ENCODE results near the gene FAM168B. TPM values are rescaled to one million over a fixed set of nuclear protein-coding genes. Genes with fewer than 3 reads are reported as not detected.
"Not testable (repeated sequence)": the region's sequence is repeated elsewhere in the genome, so short reads cannot be mapped to it uniquely, and the experiment has no call there.

FAM168B gene
- total RNA-seq, 1 donor from 2014 or later, result 145 TPM

GRCh38 chr2:131104487-131105155 is 11.4 kb upstream of the FAM168B start:
- DNase-seq (ENCODE audit: extremely low read depth, low read depth, low spot score), result peak; percentile 36

DNA sequence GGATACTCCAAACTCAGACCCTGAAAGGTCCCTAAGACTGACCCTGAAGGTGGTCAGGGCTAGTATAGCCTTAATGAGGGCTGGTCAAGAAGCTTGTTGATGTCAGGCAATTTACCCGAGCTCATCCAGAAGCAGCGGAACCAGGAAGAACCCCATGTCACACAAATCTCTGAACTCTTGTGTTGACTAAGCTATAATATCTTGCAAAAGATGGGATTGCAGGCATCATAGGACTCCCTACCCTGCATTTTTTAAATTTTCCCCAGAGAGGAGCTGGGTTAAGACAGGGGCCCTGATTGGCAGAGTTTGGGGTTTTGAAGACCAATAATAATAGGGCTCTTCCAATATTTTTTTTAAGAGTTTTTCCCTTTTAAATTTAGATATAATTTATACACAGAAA is 9.9 kb upstream of the FAM168B start:
- DNase-seq (ENCODE audit: extremely low read depth, low read depth, low spot score), result no peak

DNA sequence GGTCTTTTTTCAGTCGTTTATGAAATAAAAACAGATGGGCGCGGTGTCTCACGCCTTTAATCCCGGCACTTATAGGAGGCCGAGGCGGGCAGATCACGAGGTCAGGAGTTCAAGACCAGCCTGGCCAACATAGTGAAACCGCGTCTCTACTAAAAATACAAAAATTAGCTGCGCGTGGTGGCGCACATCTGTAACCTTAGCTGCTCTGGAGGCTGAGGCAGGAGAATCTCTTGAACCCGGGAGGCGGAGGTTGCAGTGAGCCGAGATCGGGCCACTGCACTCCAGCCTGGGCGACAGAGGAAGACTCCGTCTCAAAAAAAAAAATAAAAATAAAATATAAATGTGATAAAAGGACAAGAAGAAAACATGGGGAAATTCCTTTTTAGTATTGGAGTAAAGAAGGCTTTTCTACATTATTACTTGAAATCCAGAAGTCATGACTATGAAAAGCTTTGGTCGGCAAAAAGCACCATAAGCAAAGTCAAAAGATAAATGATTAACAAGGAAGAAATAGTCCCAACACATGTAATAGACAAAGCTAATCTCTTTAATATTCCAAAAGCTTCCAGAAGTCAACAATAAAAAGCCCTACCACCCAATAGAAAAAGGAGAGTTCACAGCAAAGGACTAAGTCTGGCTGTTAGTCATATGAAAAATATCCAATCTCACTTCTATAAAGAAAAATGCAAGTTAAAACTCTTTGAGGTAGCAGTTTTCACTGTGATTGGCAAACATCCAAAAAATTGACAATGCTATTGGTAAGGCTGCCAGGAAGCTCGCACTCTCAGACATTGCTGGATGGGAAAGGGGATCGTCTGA is 1.4 kb upstream of the FAM168B start:
- no peak for DNase-seq (ENCODE audit: extremely low read depth, low read depth, low spot score)

DNA sequence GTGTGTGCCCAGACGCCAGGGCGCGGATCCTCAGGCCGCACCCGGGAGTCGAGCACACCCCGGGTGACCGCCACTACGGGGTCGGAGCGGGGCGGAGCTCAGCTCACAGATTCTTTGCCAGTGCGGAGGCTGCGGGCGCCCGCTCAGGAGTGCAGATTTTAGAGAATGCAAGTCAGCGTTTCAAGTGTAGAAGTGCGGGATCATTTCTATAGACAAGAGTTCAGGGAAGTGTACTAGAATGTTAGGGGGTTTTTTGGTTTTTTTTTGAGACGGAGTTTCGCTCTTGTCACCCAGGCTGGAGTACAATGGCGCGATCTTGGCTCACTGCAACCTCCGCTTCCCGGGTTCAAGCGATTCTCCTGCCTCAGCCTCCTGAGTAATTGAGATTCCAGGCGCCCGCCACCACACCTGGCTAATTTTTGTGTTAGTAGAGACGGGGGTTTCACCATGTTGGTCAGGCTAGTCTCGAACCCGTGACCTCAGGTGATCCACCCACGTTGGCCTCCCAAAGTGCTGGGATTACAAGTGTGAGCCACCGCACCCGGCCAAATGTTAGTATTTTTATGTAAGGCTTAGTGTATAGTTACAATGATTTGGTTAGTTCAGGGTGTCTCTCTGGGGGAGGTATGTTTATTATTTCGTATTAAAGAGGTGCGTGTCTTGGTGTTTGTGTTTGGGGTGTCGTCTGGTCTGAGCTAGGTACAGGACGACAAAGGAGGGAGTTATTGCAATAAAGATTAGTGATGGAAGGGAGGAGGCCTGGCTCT is 619 bp upstream of the FAM168B start:
- DNase-seq (ENCODE audit: extremely low read depth, low read depth, low spot score), result no peak

DNA sequence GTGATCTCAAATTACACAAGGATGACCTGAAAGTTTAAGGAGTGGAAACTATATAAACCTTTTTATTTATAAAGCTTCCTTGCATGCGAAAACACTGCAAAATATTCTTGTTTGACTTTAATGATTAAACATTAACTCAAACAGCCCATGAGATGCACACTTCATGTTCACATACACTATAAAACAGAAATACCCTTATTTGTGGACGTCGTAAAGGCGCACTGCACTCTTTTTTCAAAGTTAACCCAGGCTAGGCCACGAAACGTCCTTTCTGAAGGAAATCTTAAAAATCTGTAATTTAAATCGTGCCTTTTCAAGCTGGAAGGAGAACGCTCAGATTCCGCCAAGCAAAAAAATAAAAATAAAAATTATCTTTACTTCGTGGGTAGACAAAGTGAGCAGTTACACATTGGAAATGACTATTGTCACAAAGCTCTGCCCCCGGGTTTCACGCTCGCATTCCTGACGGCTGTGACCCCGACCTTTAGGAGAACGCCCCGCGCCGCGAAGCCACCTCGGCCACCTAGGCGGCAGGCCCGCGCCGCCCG is 728 bp downstream of the FAM168B start:
- no peak for DNase-seq (ENCODE audit: extremely low read depth, low read depth, low spot score)

GRCh38 chr2:131085646-131086045 is 7.6 kb downstream of the FAM168B start:
- DNase-seq (ENCODE audit: extremely low read depth, low read depth, low spot score), result no peak

- no peak for DNase-seq (ENCODE audit: extremely low read depth, low read depth, low spot score)
Observed at GRCh38 chr2:131081190-131081589, 12.1 kb downstream of the FAM168B start.

- not testable (repeated sequence) for DNase-seq (ENCODE audit: extremely low read depth, low read depth, low spot score)
Observed at GRCh38 chr2:131079931-131080330, 13.3 kb downstream of the FAM168B start.

DNA sequence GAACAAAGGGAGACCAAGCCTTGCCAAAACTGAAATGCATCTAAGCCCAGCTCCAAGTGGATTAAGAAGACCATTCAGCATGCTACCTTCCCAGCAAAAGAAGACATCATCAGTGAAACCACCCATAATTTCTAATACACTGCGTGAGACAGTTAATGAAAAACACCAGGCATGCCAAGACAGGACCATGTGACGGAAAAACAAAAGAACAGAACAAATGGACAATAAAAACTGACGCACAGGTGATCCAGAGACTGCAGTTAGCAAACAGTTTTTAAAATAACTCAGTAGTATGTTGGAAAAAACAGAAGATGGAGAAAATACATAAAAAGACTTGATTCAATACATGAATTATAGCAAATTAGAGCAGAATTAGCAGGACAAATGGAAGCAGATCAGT is 15.3 kb downstream of the FAM168B start:
- no peak for DNase-seq (ENCODE audit: extremely low read depth, low read depth, low spot score)

DNA sequence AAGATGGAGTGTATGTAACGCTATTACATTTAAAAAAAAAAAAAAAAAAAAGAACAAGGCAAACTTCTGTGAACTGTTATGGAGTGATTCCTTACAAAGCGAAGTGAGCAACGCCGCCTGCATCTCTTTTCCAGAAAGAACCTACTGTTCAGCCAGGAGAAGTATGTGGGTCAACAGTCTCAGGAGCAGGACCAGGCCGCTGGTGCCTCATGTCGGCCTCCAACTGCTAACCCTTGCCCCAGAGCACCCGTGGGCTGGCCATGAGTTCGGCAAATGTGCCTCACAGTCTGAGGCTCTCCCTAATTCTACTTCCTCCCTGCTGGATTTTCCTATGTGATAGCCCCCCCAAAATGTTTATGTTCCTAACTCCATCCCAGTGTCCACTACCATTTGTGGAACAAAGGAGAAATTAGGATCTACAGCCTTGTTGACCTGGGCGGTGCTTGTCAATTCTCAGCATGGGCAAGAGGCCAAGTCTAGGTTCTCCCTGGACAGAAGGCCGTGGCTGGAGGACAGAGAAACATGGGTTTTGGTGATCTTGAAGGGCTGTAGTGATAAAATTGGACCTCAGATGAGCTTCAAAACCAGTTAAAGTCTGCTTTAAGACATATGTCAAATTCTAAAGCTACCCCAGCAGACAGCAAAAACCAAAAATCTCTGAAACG is 15.9 kb downstream of the FAM168B start:
- no peak for DNase-seq (ENCODE audit: extremely low read depth, low read depth, low spot score)

- no peak for DNase-seq (ENCODE audit: extremely low read depth, low read depth, low spot score)
Observed at GRCh38 chr2:131076707-131077106, 16.6 kb downstream of the FAM168B start.

DNA sequence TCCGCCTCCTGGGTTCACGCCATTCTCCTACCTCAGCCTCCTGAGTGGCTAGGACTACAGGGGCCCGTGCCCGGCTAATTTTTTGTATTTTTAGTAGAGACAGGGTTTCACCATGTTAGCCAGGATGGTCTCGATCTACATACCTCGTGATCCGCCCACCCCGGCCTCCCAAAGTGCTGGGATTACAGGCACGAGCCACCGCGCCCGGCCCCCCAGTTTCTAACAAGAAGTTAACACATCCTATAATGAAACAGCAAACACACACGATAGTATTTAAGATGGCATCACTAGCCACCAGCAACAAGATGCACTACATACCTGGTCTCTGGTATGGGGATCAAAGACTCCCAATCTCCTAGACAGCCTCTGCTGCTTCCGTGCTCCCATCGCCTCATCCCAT is 17.7 kb downstream of the FAM168B start:
- DNase-seq (ENCODE audit: extremely low read depth, low read depth, low spot score), result not testable (repeated sequence)

DNA sequence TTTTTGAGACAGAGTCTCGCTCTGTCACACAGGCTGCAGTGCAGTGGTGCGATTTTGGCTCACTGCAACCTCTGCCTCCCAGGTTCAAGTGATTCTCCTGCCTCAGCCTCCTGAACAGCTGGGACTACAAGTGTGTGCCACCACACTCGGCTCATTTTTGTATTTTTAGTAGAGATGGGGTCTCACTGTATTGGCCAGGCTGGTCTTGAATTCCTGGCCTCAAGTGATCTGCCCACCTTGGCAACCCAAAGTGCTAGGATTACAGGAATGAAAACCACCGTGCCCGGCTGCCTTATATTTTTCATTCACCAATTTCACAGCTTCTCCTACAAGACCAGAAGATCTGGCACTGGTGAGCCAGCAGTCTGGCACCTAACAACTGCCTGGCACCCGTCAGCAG is 25.1 kb downstream of the FAM168B start:
- not testable (repeated sequence) for DNase-seq (ENCODE audit: extremely low read depth, low read depth, low spot score)

- no peak for DNase-seq (ENCODE audit: extremely low read depth, low read depth, low spot score)
Observed at GRCh38 chr2:131067465-131068125, 25.7 kb downstream of the FAM168B start.

- DNase-seq (ENCODE audit: extremely low read depth, low read depth, low spot score), result no peak
Observed at GRCh38 chr2:131064589-131065512, 28.4 kb downstream of the FAM168B start.

DNA sequence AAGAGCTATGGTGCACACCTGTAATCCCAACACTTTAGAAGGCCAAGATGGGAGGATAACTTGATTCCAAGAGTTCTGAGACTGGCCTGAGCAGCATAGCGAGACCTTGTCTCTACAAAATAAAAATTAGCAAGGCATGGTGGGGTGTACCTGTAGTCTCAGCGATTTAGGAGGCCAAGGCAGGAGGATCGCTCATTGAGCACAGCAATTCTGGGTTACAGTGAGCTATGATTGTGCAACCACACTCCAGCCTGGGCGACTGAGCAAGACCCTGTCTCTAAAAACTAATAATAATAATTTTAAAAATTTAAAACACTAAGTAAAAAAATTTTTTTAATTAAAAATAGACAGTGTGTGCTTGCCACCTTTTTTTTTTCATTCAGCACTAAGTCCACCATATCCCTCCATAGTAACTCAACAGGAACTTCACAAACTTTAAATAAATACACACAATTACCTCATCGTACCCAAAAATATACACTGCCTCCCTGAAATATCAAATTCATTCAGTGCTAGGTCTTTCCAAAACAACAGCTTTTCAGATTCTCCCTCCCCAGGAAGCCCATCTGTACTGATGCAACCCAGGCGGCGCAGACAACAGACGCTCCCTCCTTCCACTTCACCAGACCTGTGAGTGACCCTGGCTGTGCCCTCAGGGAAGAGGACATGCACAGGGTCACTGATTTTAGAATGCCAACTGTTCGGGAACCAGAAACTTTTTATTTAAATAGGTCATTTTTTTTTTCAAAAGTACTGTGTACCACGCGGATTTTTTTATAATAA is 29.6 kb downstream of the FAM168B start:
- DNase-seq (ENCODE audit: extremely low read depth, low read depth, low spot score), result no peak

DNA sequence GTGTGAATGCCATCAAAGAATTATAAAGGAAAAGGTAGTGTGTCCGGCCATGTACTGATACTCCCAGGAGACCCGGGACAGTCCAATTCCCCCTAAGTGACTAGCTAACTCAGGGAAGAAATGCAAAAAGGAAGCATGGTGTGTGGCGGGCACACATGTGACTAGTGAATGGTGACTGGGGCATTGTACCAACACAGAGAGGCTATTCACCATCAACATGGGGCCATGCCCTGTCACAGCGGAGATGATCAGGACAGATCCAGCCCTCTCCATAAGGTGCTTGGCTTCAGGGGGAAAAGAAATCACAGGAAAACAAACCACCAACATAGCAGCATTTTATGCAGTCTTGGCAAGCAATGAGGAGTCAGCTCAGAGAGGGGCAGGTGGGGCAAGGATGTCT is 34.3 kb downstream of the FAM168B start:
- DNase-seq (ENCODE audit: extremely low read depth, low read depth, low spot score), result no peak

DNA sequence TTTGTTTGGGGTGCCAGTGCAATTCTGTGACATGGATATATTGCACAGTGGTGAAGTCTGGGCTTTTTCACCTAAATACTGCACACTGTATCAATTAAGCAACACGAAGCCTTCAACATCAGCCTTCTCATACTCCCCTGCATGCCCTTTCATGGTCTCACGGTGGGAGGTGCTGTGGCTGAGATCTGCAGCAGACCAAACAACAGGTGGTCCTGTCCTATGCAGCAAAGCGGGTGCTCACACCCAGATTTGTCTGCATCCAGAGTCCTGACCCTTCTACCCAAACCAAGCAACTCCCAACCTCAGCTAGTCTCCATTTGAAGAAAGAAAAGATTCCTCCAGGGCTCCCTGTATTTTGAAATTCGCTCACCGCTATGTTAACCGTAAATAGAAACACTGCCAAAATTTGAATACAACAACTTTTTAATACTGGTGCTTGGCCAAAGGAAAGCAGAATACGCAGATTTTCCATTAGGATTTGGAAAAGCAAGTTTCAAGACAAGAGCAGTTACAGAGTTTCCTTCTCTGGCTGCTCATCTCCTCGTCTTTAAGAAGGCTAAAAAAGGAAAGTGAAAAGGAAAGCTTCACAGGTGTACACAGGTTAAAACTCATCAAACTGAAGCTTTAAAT is 34.9 kb downstream of the FAM168B start:
- DNase-seq (ENCODE audit: extremely low read depth, low read depth, low spot score), result no peak

All from glomerular endothelial cell (primary cell).